HG02870 (cell line): ENCODE results near the gene TMEM156.

ENCODE experiments used
- ATAC-seq: cut with Tn5 transposase; IDR thresholded peaks from one replicate; pipeline ENCODE4 v1.9.1; 2021; ENCODE audit warnings: mild to moderate bottlenecking, moderate library complexity; ENCODE audit not compliant: unreplicated experiment

Gene TMEM156

GRCh38 chr4:38928568-38928967 lies 103.6 kb downstream of the TMEM156 start:
- ATAC-seq, result no peak

GRCh38 chr4:38926896-38927295 lies 105.3 kb downstream of the TMEM156 start:
- ATAC-seq, result no peak

- no peak for ATAC-seq
Measured at GRCh38 chr4:38925492-38926413, 106.5 kb downstream of the TMEM156 start.

GRCh38 chr4:38924353-38924752 lies 107.9 kb downstream of the TMEM156 start:
- no peak for ATAC-seq

- no peak for ATAC-seq
Measured at GRCh38 chr4:38923746-38924145, 108.5 kb downstream of the TMEM156 start.

- ATAC-seq, result no peak
Measured at GRCh38 chr4:38921151-38921550, 111.1 kb downstream of the TMEM156 start.

- ATAC-seq, result no peak
Measured at GRCh38 chr4:38920677-38921076, 111.5 kb downstream of the TMEM156 start.

- no peak for ATAC-seq
Measured at GRCh38 chr4:38920186-38920585, 112.0 kb downstream of the TMEM156 start.

- no peak for ATAC-seq
Measured at GRCh38 chr4:38919494-38919893, 112.7 kb downstream of the TMEM156 start.

GRCh38 chr4:38917481-38918025 lies 114.7 kb downstream of the TMEM156 start:
- no peak for ATAC-seq
